Measurements from ENCODE around the gene SNAP29.

DNA sequence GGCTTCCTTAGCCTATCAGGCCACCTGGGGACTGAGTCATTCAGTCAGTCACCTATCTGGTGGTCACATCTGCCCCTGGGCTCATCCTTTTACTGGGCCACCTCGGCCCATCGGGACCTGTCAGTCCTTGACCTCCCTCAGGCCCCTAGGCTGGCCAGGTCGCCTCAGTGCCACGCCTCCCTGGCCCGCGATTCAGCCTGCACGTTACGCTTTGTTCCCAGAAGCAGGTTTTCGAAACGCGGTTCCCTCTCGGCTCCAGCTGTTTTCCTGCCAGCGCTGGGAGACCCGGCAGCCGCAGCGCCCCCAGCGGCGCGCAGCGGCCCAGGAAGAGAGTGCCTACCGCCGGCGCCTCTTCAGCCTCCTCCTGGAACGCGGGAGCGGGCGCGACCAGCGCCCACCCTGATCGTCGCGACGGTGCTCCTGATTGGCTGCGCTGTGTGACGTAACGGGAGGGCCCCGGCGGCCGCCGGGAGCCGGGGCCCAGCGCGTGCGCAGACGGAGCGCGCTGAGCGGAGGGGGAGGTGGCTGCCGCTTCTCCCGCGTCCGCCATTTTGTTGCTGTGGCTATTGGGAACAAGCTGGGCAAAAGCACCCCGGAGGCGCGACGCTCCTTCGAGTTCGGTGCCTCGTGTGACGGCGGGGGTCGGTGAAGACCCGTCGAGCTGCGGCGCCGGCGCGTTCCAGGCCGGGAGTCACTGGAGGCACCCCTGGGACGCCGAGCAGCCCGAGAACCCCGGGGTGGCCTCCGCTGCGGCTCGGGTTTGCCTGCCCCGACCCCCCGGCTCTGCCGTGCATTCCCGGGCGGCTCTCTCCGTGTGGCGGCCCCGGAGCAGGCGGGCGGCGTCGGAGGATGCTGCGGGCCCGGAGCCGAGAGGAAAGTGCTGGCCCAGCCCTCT, 58.4 kb downstream of the SNAP29 start, which contains the start of gene CRKL:
- no peak for TF ChIP-seq GLIS3 (CRISPR knock-in tag; IDR thresholded peaks at IDR 0.05)
- TF ChIP-seq, protein P1, sequence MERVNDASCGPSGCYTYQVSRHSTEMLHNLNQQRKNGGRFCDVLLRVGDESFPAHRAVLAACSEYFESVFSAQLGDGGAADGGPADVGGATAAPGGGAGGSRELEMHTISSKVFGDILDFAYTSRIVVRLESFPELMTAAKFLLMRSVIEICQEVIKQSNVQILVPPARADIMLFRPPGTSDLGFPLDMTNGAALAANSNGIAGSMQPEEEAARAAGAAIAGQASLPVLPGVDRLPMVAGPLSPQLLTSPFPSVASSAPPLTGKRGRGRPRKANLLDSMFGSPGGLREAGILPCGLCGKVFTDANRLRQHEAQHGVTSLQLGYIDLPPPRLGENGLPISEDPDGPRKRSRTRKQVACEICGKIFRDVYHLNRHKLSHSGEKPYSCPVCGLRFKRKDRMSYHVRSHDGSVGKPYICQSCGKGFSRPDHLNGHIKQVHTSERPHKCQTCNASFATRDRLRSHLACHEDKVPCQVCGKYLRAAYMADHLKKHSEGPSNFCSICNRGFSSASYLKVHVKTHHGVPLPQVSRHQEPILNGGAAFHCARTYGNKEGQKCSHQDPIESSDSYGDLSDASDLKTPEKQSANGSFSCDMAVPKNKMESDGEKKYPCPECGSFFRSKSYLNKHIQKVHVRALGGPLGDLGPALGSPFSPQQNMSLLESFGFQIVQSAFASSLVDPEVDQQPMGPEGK (CRISPR knock-in tag; IDR thresholded peaks at IDR 0.05; ENCODE audit: borderline replicate concordance) = no peak
- no peak for TF ChIP-seq RARB (CRISPR knock-in tag; IDR thresholded peaks at IDR 0.05)
- TF ChIP-seq ZNF8 (CRISPR knock-in tag; IDR thresholded peaks at IDR 0.05) = no peak
- no peak for TF ChIP-seq TOX (CRISPR knock-in tag; IDR thresholded peaks at IDR 0.05; ENCODE audit: borderline replicate concordance)
- TF ChIP-seq ZFP3 (CRISPR knock-in tag; IDR thresholded peaks at IDR 0.05) = no peak
- no peak for TF ChIP-seq ZFP30 (CRISPR knock-in tag; IDR thresholded peaks at IDR 0.05)
- TF ChIP-seq ESRRG (CRISPR knock-in tag; IDR thresholded peaks at IDR 0.05) = no peak
- TF ChIP-seq ZNF565 (CRISPR knock-in tag; conservative IDR thresholded peaks at IDR 0.05; ENCODE audit: low read depth) = no peak
- no peak for TF ChIP-seq BACH2 (CRISPR knock-in tag; IDR thresholded peaks at IDR 0.05; ENCODE audit: borderline replicate concordance)
- TF ChIP-seq, protein P2, sequence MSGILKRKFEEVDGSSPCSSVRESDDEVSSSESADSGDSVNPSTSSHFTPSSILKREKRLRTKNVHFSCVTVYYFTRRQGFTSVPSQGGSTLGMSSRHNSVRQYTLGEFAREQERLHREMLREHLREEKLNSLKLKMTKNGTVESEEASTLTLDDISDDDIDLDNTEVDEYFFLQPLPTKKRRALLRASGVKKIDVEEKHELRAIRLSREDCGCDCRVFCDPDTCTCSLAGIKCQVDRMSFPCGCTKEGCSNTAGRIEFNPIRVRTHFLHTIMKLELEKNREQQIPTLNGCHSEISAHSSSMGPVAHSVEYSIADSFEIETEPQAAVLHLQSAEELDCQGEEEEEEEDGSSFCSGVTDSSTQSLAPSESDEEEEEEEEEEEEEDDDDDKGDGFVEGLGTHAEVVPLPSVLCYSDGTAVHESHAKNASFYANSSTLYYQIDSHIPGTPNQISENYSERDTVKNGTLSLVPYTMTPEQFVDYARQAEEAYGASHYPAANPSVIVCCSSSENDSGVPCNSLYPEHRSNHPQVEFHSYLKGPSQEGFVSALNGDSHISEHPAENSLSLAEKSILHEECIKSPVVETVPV (CRISPR knock-in tag; IDR thresholded peaks at IDR 0.05) = no peak
- no peak for TF ChIP-seq ARNTL (CRISPR knock-in tag; IDR thresholded peaks at IDR 0.05; ENCODE audit: borderline replicate concordance, low read depth)
- TF ChIP-seq, protein P3, sequence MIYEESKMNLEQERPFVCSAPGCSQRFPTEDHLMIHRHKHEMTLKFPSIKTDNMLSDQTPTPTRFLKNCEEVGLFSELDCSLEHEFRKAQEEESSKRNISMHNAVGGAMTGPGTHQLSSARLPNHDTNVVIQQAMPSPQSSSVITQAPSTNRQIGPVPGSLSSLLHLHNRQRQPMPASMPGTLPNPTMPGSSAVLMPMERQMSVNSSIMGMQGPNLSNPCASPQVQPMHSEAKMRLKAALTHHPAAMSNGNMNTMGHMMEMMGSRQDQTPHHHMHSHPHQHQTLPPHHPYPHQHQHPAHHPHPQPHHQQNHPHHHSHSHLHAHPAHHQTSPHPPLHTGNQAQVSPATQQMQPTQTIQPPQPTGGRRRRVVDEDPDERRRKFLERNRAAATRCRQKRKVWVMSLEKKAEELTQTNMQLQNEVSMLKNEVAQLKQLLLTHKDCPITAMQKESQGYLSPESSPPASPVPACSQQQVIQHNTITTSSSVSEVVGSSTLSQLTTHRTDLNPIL (CRISPR knock-in tag; IDR thresholded peaks at IDR 0.05; ENCODE audit: low read depth) = no peak
- no peak for TF ChIP-seq TCF4 (CRISPR knock-in tag; IDR thresholded peaks at IDR 0.05; ENCODE audit: borderline replicate concordance)
